ENCODE measurements around the gene CADPS2.

The CADPS2 gene

DNA sequence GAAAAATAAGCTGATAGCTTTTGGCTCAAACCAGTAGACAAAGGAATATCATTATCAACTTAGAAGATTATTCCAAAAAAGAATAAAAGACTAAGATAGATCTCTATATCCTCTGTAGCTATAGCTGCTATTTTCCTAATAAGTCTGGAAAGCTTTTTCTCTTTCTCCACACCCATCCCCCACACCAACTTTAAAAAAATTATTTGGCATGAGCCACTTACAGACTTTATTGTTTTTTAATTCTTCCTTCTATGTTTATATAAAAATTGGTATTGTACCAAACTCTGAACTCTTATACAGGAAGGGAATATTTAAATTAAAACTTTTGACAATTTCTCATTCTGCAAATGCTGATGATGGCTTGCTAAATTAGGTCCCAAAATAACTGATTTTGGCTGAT lies 330.0 kb downstream of the CADPS2 start:
- no peak overlapping the region for H3K27ac ChIP-seq (ENCODE audit: insufficient read depth, low read depth, low read length, poor library complexity, severe bottlenecking)
- H3K9me3 ChIP-seq (ENCODE audit: control insufficient read depth, low read length) = no peaks in the 10 kb centered on the region
- no peaks in the 10 kb centered on the region for H3K27me3 ChIP-seq (ENCODE audit: control insufficient read depth, insufficient read depth, low read length, poor library complexity, severe bottlenecking)
- no peak overlapping the region for H3K4me3 ChIP-seq (ENCODE audit: insufficient read depth, low read depth, low read length)
- H3K36me3 ChIP-seq (ENCODE audit: control insufficient read depth, insufficient read depth, low read length) = no peaks in the 10 kb centered on the region
- H3K4me1 ChIP-seq (ENCODE audit: control insufficient read depth, insufficient read depth, low read length) = peaks cover 9% of the 10 kb centered on the region

GRCh38 chr7:122553761-122554160 lies 332.5 kb downstream of the CADPS2 start:
- H3K27me3 ChIP-seq (ENCODE audit: control insufficient read depth, insufficient read depth, low read length, poor library complexity, severe bottlenecking) = no peaks in the 10 kb centered on the region
- peaks cover 9% of the 10 kb centered on the region for H3K4me1 ChIP-seq (ENCODE audit: control insufficient read depth, insufficient read depth, low read length)
- H3K4me3 ChIP-seq (ENCODE audit: insufficient read depth, low read depth, low read length) = no peak overlapping the region
- WGBS, 2 experiments = no CpG with 5 or more reads among the region's 1 CpG
- H3K36me3 ChIP-seq (ENCODE audit: control insufficient read depth, insufficient read depth, low read length) = no peaks in the 10 kb centered on the region
- no peak overlapping the region for H3K27ac ChIP-seq (ENCODE audit: insufficient read depth, low read depth, low read length, poor library complexity, severe bottlenecking)
- H3K9me3 ChIP-seq (ENCODE audit: control insufficient read depth, low read length) = no peaks in the 10 kb centered on the region

DNA sequence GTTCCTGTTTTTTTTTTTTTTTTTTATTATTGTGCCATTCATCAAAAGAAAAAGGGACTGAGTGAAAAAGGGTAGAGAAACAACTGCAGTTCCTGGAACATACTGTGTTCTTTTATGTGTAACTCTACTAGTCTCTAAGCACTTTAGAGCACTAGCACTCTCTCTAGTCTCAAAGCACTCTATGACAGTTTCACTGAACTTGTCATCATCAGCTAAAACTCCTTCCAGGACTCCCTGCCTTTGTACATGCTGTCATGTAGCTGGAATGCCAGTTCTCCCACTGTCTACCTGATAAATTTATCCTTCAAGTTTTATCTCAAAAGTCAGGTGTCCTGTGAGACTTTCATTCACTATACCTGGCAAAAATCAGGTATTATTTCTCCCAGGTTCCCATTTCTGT lies 333.5 kb downstream of the CADPS2 start:
- no peak overlapping the region for H3K27ac ChIP-seq (ENCODE audit: insufficient read depth, low read depth, low read length, poor library complexity, severe bottlenecking)
- no peaks in the 10 kb centered on the region for H3K27me3 ChIP-seq (ENCODE audit: control insufficient read depth, insufficient read depth, low read length, poor library complexity, severe bottlenecking)
- H3K4me3 ChIP-seq (ENCODE audit: insufficient read depth, low read depth, low read length) = no peak overlapping the region
- H3K4me1 ChIP-seq (ENCODE audit: control insufficient read depth, insufficient read depth, low read length) = peaks cover 9% of the 10 kb centered on the region
- H3K36me3 ChIP-seq (ENCODE audit: control insufficient read depth, insufficient read depth, low read length) = no peaks in the 10 kb centered on the region
- H3K9me3 ChIP-seq (ENCODE audit: control insufficient read depth, low read length) = no peaks in the 10 kb centered on the region

- no CpG with 5 or more reads among the region's 1 CpG for WGBS, 2 experiments
- H3K36me3 ChIP-seq (ENCODE audit: control insufficient read depth, insufficient read depth, low read length) = no peaks in the 10 kb centered on the region
- no peaks in the 10 kb centered on the region for H3K27me3 ChIP-seq (ENCODE audit: control insufficient read depth, insufficient read depth, low read length, poor library complexity, severe bottlenecking)
- no peaks in the 10 kb centered on the region for H3K9me3 ChIP-seq (ENCODE audit: control insufficient read depth, low read length)
- no peaks in the 10 kb centered on the region for H3K4me1 ChIP-seq (ENCODE audit: control insufficient read depth, insufficient read depth, low read length)
- H3K27ac ChIP-seq (ENCODE audit: insufficient read depth, low read depth, low read length, poor library complexity, severe bottlenecking) = no peak overlapping the region
- no peak overlapping the region for H3K4me3 ChIP-seq (ENCODE audit: insufficient read depth, low read depth, low read length)
These were observed 335.7 kb downstream of the CADPS2 start for GRCh38 chr7:122550545-122550944.

- no peaks in the 10 kb centered on the region for H3K27me3 ChIP-seq (ENCODE audit: control insufficient read depth, insufficient read depth, low read length, poor library complexity, severe bottlenecking)
- no peaks in the 10 kb centered on the region for H3K36me3 ChIP-seq (ENCODE audit: control insufficient read depth, insufficient read depth, low read length)
- no peaks in the 10 kb centered on the region for H3K9me3 ChIP-seq (ENCODE audit: control insufficient read depth, low read length)
- WGBS, 2 experiments = 91 to 94% methylated on average over 3 to 4 of the region's 5 CpGs
- H3K27ac ChIP-seq (ENCODE audit: insufficient read depth, low read depth, low read length, poor library complexity, severe bottlenecking) = no peak overlapping the region
- no peak overlapping the region for H3K4me3 ChIP-seq (ENCODE audit: insufficient read depth, low read depth, low read length)
- no peaks in the 10 kb centered on the region for H3K4me1 ChIP-seq (ENCODE audit: control insufficient read depth, insufficient read depth, low read length)
These were observed 336.7 kb downstream of the CADPS2 start for GRCh38 chr7:122549578-122549977.

DNA sequence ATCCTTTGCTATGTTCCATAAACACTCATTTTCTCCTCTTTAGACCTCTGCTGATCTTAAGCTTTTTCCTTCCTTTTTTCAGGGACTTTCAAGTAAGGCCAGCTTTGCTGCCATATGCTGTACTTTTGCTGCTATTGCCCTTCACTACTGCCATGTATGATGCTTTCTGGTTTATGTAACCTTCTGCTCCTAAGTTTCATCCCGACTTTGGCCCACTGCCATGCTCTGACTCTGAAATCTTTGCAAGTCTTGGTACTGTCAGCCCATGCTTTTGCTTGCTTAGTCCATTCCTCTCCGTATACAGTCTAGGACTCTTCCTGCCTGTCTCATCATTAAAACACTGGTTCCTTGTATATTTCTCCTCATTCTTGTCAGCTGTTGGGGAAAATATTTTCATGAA lies 339.8 kb downstream of the CADPS2 start:
- Histone ChIP-seq H3K36me3 (ENCODE audit: control insufficient read depth, insufficient read depth, low read length) (no peaks in the 10 kb centered on the region), H3K9me3 (ENCODE audit: control insufficient read depth, low read length) (no peaks in the 10 kb centered on the region), H3K4me1 (ENCODE audit: control insufficient read depth, insufficient read depth, low read length) (no peaks in the 10 kb centered on the region), H3K4me3 (ENCODE audit: insufficient read depth, low read depth, low read length) (no peak overlapping the region), H3K27me3 (ENCODE audit: control insufficient read depth, insufficient read depth, low read length, poor library complexity, severe bottlenecking) (no peaks in the 10 kb centered on the region), H3K27ac (ENCODE audit: insufficient read depth, low read depth, low read length, poor library complexity, severe bottlenecking) (no peak overlapping the region)
- 64 to 74% methylated on average over 2 of the region's 2 CpGs for WGBS, 2 experiments

DNA sequence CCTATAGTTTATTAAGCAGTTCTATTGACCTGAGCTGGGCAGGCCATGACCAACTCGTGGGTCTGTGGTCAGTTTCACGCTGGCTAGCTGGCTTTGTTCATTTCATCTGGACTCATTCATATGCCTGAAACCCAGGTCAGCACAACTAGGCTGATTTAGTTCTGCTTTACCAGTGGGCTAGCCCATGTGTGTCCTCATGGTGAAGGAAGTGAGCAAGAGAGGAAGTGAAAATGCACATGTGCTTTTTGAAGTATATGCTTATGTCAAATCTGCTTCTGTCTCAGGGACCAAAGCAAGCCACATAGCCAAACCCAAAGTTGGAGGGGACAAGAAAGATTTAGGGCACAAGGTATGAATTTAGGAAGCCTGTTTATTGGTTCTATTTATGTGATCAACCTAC lies 341.8 kb downstream of the CADPS2 start:
- no peak overlapping the region for H3K4me3 ChIP-seq (ENCODE audit: insufficient read depth, low read depth, low read length)
- no peaks in the 10 kb centered on the region for H3K4me1 ChIP-seq (ENCODE audit: control insufficient read depth, insufficient read depth, low read length)
- no peaks in the 10 kb centered on the region for H3K27me3 ChIP-seq (ENCODE audit: control insufficient read depth, insufficient read depth, low read length, poor library complexity, severe bottlenecking)
- WGBS, 2 experiments = 87 to 88% methylated on average over 2 of the region's 2 CpGs
- no peak overlapping the region for H3K27ac ChIP-seq (ENCODE audit: insufficient read depth, low read depth, low read length, poor library complexity, severe bottlenecking)
- H3K36me3 ChIP-seq (ENCODE audit: control insufficient read depth, insufficient read depth, low read length) = no peaks in the 10 kb centered on the region
- H3K9me3 ChIP-seq (ENCODE audit: control insufficient read depth, low read length) = no peaks in the 10 kb centered on the region

- 100% methylated on average over 2 of the region's 2 CpGs; no CpG with 5 or more reads in 1 of the 2 experiments for WGBS, 2 experiments
- Histone ChIP-seq H3K9me3 (ENCODE audit: control insufficient read depth, low read length) (no peaks in the 10 kb centered on the region), H3K27ac (ENCODE audit: insufficient read depth, low read depth, low read length, poor library complexity, severe bottlenecking) (no peak overlapping the region)
These were observed 342.4 kb downstream of the CADPS2 start for GRCh38 chr7:122543891-122544290.

GRCh38 chr7:122543166-122543565 lies 343.1 kb downstream of the CADPS2 start:
- H3K27ac ChIP-seq (ENCODE audit: insufficient read depth, low read depth, low read length, poor library complexity, severe bottlenecking) = no peak overlapping the region
- no peak overlapping the region for H3K4me3 ChIP-seq (ENCODE audit: insufficient read depth, low read depth, low read length)
- H3K36me3 ChIP-seq (ENCODE audit: control insufficient read depth, insufficient read depth, low read length) = no peaks in the 10 kb centered on the region
- H3K9me3 ChIP-seq (ENCODE audit: control insufficient read depth, low read length) = no peaks in the 10 kb centered on the region
- no peaks in the 10 kb centered on the region for H3K4me1 ChIP-seq (ENCODE audit: control insufficient read depth, insufficient read depth, low read length)
- no peaks in the 10 kb centered on the region for H3K27me3 ChIP-seq (ENCODE audit: control insufficient read depth, insufficient read depth, low read length, poor library complexity, severe bottlenecking)

More at GRCh38 chr7:122543891-122544290, 342.4 kb downstream of the CADPS2 start:
- Histone ChIP-seq H3K4me3 (ENCODE audit: insufficient read depth, low read depth, low read length) (no peak overlapping the region), H3K27me3 (ENCODE audit: control insufficient read depth, insufficient read depth, low read length, poor library complexity, severe bottlenecking) (no peaks in the 10 kb centered on the region), H3K36me3 (ENCODE audit: control insufficient read depth, insufficient read depth, low read length) (no peaks in the 10 kb centered on the region), H3K4me1 (ENCODE audit: control insufficient read depth, insufficient read depth, low read length) (no peaks in the 10 kb centered on the region)

- no peak overlapping the region for H3K27ac ChIP-seq (ENCODE audit: insufficient read depth, low read depth, low read length, poor library complexity, severe bottlenecking)
These were observed 351.2 kb downstream of the CADPS2 start for GRCh38 chr7:122535086-122535485.

More at GRCh38 chr7:122535086-122535485, 351.2 kb downstream of the CADPS2 start:
- no peaks in the 10 kb centered on the region for H3K27me3 ChIP-seq (ENCODE audit: control insufficient read depth, insufficient read depth, low read length, poor library complexity, severe bottlenecking)
- no peaks in the 10 kb centered on the region for H3K4me1 ChIP-seq (ENCODE audit: control insufficient read depth, insufficient read depth, low read length)
- WGBS, 2 experiments = 86 to 89% methylated on average over 1 of the region's 1 CpG
- no peaks in the 10 kb centered on the region for H3K9me3 ChIP-seq (ENCODE audit: control insufficient read depth, low read length)
- no peak overlapping the region for H3K4me3 ChIP-seq (ENCODE audit: insufficient read depth, low read depth, low read length)
- H3K36me3 ChIP-seq (ENCODE audit: control insufficient read depth, insufficient read depth, low read length) = no peaks in the 10 kb centered on the region

All from ectodermal cell (in vitro differentiated cells).